Endothelial cell of umbilical vein (primary cell): ENCODE measurements around the gene ARHGAP20.

Experiments used
- CTCF ChIP-seq, 2 donors: IDR thresholded peaks; 1 replicate in 1 of 2; 2 replicates in 1 of 2; pipeline ENCODE4 v1.5.1; 2011; ENCODE audit warnings: low read length in 2 of 2, mild to moderate bottlenecking in 2 of 2, moderate library complexity in 2 of 2, control low read depth in 1 of 2, inconsistent platforms in 1 of 2, low read depth in 1 of 2; ENCODE audit not compliant: insufficient read depth in 1 of 2; ENCODE audit errors: extremely low read depth in 1 of 2
- EZH2 ChIP-seq: IDR thresholded peaks from 2 replicates; pipeline ENCODE4 v1.6.1; 2012; ENCODE audit warnings: borderline replicate concordance, low read depth, mild to moderate bottlenecking, moderate library complexity, low read length, inconsistent platforms; ENCODE audit not compliant: severe bottlenecking

GRCh38 chr11:110728883-110729282 is 16.6 kb upstream of the ARHGAP20 start:
- TF ChIP-seq EZH2: no peak
- no peak for TF ChIP-seq CTCF (IDR thresholded peaks at IDR 0.05; ENCODE audit: extremely low read depth in 1 of 2, insufficient read depth in 1 of 2, low read depth in 1 of 2, low read length in 2 of 2)
